ENCODE measurements around the gene CEP112.

CEP112 gene

DNA sequence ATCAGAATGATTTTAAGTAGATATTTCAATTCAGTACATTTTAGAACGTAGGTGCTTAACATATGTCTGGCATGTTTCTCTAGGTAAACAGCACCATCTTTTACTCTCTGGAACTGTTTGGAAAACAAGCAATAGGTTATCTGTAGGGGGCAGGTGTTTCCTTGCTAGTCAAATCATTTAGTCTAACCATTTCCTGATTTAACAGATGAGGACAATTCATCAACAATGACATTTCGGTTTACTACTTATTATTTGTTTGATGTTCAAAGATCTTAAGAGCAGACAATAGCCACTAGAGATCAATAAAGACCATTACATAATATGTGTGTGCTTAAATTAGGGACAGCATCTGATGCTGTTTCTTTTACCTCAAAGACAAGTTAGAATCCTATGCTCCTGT lies 173.1 kb downstream of the CEP112 start:
- no peak for DNase-seq (ENCODE audit: insufficient read length, low spot score)
- no peak for FAIRE-seq
- TF ChIP-seq SPI1 (IDR thresholded peaks at IDR 0.05; ENCODE audit: low read depth, low read length) (no peak), TAF1 (IDR thresholded peaks at IDR 0.05; ENCODE audit: low read depth, low read length) (no peak)

- no peak for DNase-seq (ENCODE audit: insufficient read length, low spot score)
- TF ChIP-seq TAF1 (IDR thresholded peaks at IDR 0.05; ENCODE audit: low read depth, low read length) (no peak), POU2F2 (IDR thresholded peaks at IDR 0.05; ENCODE audit: low read depth, low read length) (no peak), POLR2A (IDR thresholded peaks at IDR 0.05; ENCODE audit: low read depth, low read length) (no peak), PAX5 (IDR thresholded peaks at IDR 0.05; ENCODE audit: insufficient read depth, low read length, severe bottlenecking) (no peak), POLR2AphosphoS5 (IDR thresholded peaks at IDR 0.05; ENCODE audit: low read depth, low read length) (no peak), SPI1 (IDR thresholded peaks at IDR 0.05; ENCODE audit: low read depth, low read length) (no peak)
- FAIRE-seq, result no peak
These were observed 175.7 kb downstream of the CEP112 start for GRCh38 chr17:66016231-66016630.

- FAIRE-seq, result no peak
These were observed 183.3 kb downstream of the CEP112 start for GRCh38 chr17:66008680-66009079.

GRCh38 chr17:66006654-66007053 lies 185.3 kb downstream of the CEP112 start:
- no peak for FAIRE-seq
- TF ChIP-seq POLR2AphosphoS5 (IDR thresholded peaks at IDR 0.05; ENCODE audit: low read depth, low read length) (no peak), POU2F2 (IDR thresholded peaks at IDR 0.05; ENCODE audit: low read depth, low read length) (no peak), PAX5 (IDR thresholded peaks at IDR 0.05; ENCODE audit: insufficient read depth, low read length, severe bottlenecking) (no peak), TAF1 (IDR thresholded peaks at IDR 0.05; ENCODE audit: low read depth, low read length) (no peak), SPI1 (IDR thresholded peaks at IDR 0.05; ENCODE audit: low read depth, low read length) (no peak), POLR2A (IDR thresholded peaks at IDR 0.05; ENCODE audit: low read depth, low read length) (no peak)

More at GRCh38 chr17:66008680-66009079, 183.3 kb downstream of the CEP112 start:
- no peak for DNase-seq (ENCODE audit: insufficient read length, low spot score)
- no peak for TF ChIP-seq POLR2A (IDR thresholded peaks at IDR 0.05; ENCODE audit: low read depth, low read length)
- no peak for TF ChIP-seq POU2F2 (IDR thresholded peaks at IDR 0.05; ENCODE audit: low read depth, low read length)
- TF ChIP-seq POLR2AphosphoS5 (IDR thresholded peaks at IDR 0.05; ENCODE audit: low read depth, low read length), result no peak
- TF ChIP-seq TAF1 (IDR thresholded peaks at IDR 0.05; ENCODE audit: low read depth, low read length), result no peak
- no peak for TF ChIP-seq PAX5 (IDR thresholded peaks at IDR 0.05; ENCODE audit: insufficient read depth, low read length, severe bottlenecking)
- TF ChIP-seq SPI1 (IDR thresholded peaks at IDR 0.05; ENCODE audit: low read depth, low read length), result no peak

DNA sequence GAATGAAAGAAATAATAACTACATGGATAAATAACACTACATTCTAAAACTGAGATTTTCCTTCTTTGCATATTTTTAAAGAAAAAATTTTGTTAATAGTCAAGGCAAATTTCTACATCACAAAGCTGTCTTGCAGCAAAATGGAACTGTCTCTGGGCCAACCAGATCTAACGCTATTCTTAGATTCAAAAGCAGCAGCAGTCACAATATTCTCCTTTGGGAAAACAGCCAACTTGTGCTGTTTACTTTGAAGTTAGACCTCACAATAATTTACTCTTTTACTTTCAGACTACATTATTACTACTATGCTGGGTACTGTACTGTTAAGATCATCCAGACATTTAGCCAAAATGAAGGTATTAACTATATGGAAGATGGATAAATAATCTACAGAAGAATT lies 189.1 kb downstream of the CEP112 start:
- DNase-seq (ENCODE audit: insufficient read length, low spot score) (no peak), FAIRE-seq (no peak)
- no peak for TF ChIP-seq POLR2AphosphoS5 (IDR thresholded peaks at IDR 0.05; ENCODE audit: low read depth, low read length)
- no peak for TF ChIP-seq POLR2A (IDR thresholded peaks at IDR 0.05; ENCODE audit: low read depth, low read length)
- TF ChIP-seq SPI1 (IDR thresholded peaks at IDR 0.05; ENCODE audit: low read depth, low read length), result no peak
- TF ChIP-seq PAX5 (IDR thresholded peaks at IDR 0.05; ENCODE audit: insufficient read depth, low read length, severe bottlenecking), result no peak
- TF ChIP-seq POU2F2 (IDR thresholded peaks at IDR 0.05; ENCODE audit: low read depth, low read length), result no peak
- TF ChIP-seq TAF1 (IDR thresholded peaks at IDR 0.05; ENCODE audit: low read depth, low read length), result no peak

More at GRCh38 chr17:66006654-66007053, 185.3 kb downstream of the CEP112 start:
- DNase-seq (ENCODE audit: insufficient read length, low spot score), result no peak

DNA sequence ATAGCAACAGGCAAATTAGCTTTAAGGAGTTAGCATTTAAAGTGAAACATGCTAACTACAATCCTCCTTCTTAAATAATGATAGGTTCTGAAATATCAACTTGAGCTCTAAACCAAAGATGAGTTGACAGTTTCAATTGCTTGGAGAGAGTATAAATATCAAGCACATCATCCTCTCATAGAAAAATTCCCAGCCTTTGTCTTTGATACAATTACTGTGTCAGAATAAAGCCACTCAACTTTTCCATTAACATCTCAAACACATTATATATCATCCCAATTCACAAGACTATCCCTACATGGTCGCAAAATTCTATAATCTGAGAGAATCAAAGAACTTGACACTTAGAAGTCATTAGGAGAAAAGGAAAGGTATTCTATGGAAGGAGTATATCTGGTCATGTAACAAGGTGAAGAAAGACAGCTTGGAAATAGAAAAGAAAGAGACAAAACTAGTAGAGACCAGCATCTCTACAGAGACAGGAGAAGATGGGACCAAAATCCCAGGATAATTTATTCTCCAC lies 189.8 kb downstream of the CEP112 start:
- no peak for FAIRE-seq
- no peak for DNase-seq (ENCODE audit: insufficient read length, low spot score)
- TF ChIP-seq POLR2AphosphoS5 (IDR thresholded peaks at IDR 0.05; ENCODE audit: low read depth, low read length) (no peak), SPI1 (IDR thresholded peaks at IDR 0.05; ENCODE audit: low read depth, low read length) (no peak), PAX5 (IDR thresholded peaks at IDR 0.05; ENCODE audit: insufficient read depth, low read length, severe bottlenecking) (no peak), POLR2A (IDR thresholded peaks at IDR 0.05; ENCODE audit: low read depth, low read length) (no peak), POU2F2 (IDR thresholded peaks at IDR 0.05; ENCODE audit: low read depth, low read length) (no peak), TAF1 (IDR thresholded peaks at IDR 0.05; ENCODE audit: low read depth, low read length) (no peak)

GRCh38 chr17:66000216-66000615 lies 191.7 kb downstream of the CEP112 start:
- DNase-seq (ENCODE audit: insufficient read length, low spot score), result no peak
- TF ChIP-seq SPI1 (IDR thresholded peaks at IDR 0.05; ENCODE audit: low read depth, low read length), result no peak
- no peak for TF ChIP-seq POLR2AphosphoS5 (IDR thresholded peaks at IDR 0.05; ENCODE audit: low read depth, low read length)
- no peak for TF ChIP-seq TAF1 (IDR thresholded peaks at IDR 0.05; ENCODE audit: low read depth, low read length)
- TF ChIP-seq POLR2A (IDR thresholded peaks at IDR 0.05; ENCODE audit: low read depth, low read length), result no peak
- TF ChIP-seq PAX5 (IDR thresholded peaks at IDR 0.05; ENCODE audit: insufficient read depth, low read length, severe bottlenecking), result no peak
- no peak for TF ChIP-seq POU2F2 (IDR thresholded peaks at IDR 0.05; ENCODE audit: low read depth, low read length)
- FAIRE-seq, result no peak

DNA sequence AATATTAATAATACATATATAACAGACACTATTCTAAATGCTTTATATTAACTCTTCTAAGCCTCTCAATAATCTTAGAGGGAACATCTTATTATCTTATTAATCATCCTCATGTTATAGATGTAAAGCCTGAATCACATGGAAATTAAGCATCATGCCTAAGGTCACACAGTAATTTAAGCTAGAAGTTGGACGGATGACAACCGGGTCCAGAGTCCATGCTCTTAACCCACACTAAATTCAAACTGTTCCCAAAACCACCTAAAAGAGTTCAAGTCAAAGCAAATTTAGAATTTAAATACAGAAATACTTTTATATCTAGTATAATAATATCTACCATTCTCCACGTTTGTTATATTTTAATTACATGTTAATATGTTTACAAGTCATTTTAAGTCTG lies 193.3 kb downstream of the CEP112 start:
- FAIRE-seq (no peak), DNase-seq (ENCODE audit: insufficient read length, low spot score) (no peak)
- TF ChIP-seq POU2F2 (IDR thresholded peaks at IDR 0.05; ENCODE audit: low read depth, low read length), result no peak

GRCh38 chr17:65994679-65995078 lies 197.3 kb downstream of the CEP112 start:
- TF ChIP-seq POLR2A (IDR thresholded peaks at IDR 0.05; ENCODE audit: low read depth, low read length) (no peak), SPI1 (IDR thresholded peaks at IDR 0.05; ENCODE audit: low read depth, low read length) (no peak), PAX5 (IDR thresholded peaks at IDR 0.05; ENCODE audit: insufficient read depth, low read length, severe bottlenecking) (no peak), POU2F2 (IDR thresholded peaks at IDR 0.05; ENCODE audit: low read depth, low read length) (no peak), POLR2AphosphoS5 (IDR thresholded peaks at IDR 0.05; ENCODE audit: low read depth, low read length) (no peak), TAF1 (IDR thresholded peaks at IDR 0.05; ENCODE audit: low read depth, low read length) (no peak)
- FAIRE-seq (no peak), DNase-seq (ENCODE audit: insufficient read length, low spot score) (no peak)

DNA sequence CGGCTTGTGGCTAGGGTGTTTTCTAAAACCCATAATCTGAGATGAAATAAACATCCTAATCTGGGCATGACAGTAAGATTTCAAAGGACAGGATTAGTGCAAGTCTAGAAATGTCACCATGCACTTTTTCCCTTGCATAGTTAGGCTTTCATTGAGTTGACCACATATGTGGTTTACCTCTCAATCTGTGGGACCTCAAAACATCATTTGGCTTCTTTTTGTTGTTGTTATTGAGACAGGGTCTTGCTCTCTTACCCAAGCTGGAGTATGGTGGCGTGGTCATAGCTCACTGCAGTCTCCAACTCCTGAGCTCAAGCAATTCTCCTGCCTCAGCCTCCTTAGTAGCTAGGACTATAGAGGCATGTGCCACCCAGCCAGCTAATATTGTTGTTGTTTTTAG lies 197.8 kb downstream of the CEP112 start:
- no peak for FAIRE-seq
- TF ChIP-seq POU2F2 (IDR thresholded peaks at IDR 0.05; ENCODE audit: low read depth, low read length) (no peak), POLR2A (IDR thresholded peaks at IDR 0.05; ENCODE audit: low read depth, low read length) (no peak), PAX5 (IDR thresholded peaks at IDR 0.05; ENCODE audit: insufficient read depth, low read length, severe bottlenecking) (no peak)

More for the DNA sequence above, 197.8 kb downstream of the CEP112 start:
- DNase-seq (ENCODE audit: insufficient read length, low spot score), result no peak

Measured in GM12891 (cell line).